MM.1S (cell line): ENCODE measurements around the gene CFAP46.

ENCODE experiments used
- EZH2 ChIP-seq: fragments of 300-600 bp; sonication (generic); optimal IDR thresholded peaks from 2 replicates; pipeline ENCODE3; 2017; ENCODE audit warnings: low read depth, mild to moderate bottlenecking, antibody characterized with exemption, low read length, mixed read lengths
- EZH2phosphoT487 ChIP-seq: fragments of 300-600 bp; sonication (generic); IDR thresholded peaks from 2 replicates; pipeline ENCODE4 v1.6.1; 2018; ENCODE audit warnings: antibody characterized with exemption, low read length
- TF ChIP-seq, protein P1 (sequence below): fragments of 300-600 bp; sonication (generic); IDR thresholded peaks from 2 replicates; pipeline ENCODE4 v1.5.1; 2016; ENCODE audit warnings: antibody characterized with exemption, low read length, mixed read lengths

DNA sequence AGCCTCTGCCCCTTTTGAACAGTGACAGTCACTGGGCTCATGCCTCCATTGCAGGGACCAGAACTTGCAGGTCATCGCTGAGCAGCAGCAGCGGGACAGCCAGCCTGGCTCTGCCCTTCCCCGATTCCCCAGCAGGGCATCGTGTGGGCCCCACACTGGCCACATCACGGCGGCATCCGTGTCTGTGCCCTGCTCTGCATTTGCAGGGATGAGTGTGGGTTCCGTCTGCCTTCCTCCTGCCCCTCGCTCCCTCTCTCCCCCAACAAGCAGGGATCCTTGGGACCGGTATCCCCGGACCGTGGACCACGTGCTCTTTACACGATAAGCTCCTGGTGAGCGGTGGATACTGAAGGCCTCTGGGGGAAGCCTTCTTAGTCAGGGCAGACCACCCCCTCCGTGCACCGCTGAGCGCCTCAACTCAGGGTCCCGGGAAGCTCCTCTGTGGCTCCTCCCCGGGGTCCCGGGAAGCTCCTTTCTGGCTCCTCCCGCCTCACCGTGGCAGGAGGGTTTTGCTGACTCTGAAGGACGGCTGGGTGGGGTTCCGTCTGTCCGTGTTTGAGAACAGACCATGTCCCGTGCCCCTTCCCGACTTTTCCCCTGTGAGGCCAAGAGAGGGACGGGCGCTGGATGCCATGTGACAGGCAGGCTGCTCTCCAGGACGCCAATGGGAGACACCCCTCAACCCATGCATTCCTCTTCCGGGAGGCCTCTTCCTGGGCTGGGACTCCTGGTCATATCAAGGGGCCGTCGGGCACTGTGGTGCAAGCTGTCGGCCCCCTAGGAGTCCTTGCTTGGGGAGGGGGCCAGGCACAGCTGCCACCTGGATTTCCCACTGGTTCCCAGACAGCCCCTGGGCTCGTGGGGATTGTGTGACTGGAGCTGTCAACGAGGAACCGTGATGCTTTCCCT, 132.9 kb downstream of the CFAP46 start:
- TF ChIP-seq EZH2 (no peak), EZH2phosphoT487 (no peak)
- TF ChIP-seq, protein P1, sequence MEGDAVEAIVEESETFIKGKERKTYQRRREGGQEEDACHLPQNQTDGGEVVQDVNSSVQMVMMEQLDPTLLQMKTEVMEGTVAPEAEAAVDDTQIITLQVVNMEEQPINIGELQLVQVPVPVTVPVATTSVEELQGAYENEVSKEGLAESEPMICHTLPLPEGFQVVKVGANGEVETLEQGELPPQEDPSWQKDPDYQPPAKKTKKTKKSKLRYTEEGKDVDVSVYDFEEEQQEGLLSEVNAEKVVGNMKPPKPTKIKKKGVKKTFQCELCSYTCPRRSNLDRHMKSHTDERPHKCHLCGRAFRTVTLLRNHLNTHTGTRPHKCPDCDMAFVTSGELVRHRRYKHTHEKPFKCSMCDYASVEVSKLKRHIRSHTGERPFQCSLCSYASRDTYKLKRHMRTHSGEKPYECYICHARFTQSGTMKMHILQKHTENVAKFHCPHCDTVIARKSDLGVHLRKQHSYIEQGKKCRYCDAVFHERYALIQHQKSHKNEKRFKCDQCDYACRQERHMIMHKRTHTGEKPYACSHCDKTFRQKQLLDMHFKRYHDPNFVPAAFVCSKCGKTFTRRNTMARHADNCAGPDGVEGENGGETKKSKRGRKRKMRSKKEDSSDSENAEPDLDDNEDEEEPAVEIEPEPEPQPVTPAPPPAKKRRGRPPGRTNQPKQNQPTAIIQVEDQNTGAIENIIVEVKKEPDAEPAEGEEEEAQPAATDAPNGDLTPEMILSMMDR = no peak
